Right renal cortex interstitium (tissue), 3 donors: ENCODE measurements around the gene NOCT. TPM values are rescaled to one million over a fixed set of nuclear protein-coding genes. Genes with fewer than 3 reads are reported as not detected.
"Not testable (repeated sequence)": the region's sequence is repeated elsewhere in the genome, so short reads cannot be mapped to it uniquely, and the experiment has no call there.

Source experiments
- DNase-seq, 3 donors: peaks; one replicate each; pipeline ENCODE4 v3.0.0-alpha.2; 2013; ENCODE audit warnings: low read depth in 3 of 3, low spot score in 2 of 3
- polyA plus RNA-seq, 3 donors: library from polyadenylated mRNA; unstranded; fragments of 120-200 nt; gene quantifications; one replicate each; pipeline ENCODE4 v1.2.1, GENCODE V29; 2013; ENCODE audit not compliant: insufficient read length in 3 of 3

The NOCT gene, protein sequence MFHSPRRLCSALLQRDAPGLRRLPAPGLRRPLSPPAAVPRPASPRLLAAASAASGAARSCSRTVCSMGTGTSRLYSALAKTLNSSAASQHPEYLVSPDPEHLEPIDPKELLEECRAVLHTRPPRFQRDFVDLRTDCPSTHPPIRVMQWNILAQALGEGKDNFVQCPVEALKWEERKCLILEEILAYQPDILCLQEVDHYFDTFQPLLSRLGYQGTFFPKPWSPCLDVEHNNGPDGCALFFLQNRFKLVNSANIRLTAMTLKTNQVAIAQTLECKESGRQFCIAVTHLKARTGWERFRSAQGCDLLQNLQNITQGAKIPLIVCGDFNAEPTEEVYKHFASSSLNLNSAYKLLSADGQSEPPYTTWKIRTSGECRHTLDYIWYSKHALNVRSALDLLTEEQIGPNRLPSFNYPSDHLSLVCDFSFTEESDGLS
- polyA plus RNA-seq = 1 to 10 TPM; 6.2 to 8.5 (median 6.6) TPM

DNA sequence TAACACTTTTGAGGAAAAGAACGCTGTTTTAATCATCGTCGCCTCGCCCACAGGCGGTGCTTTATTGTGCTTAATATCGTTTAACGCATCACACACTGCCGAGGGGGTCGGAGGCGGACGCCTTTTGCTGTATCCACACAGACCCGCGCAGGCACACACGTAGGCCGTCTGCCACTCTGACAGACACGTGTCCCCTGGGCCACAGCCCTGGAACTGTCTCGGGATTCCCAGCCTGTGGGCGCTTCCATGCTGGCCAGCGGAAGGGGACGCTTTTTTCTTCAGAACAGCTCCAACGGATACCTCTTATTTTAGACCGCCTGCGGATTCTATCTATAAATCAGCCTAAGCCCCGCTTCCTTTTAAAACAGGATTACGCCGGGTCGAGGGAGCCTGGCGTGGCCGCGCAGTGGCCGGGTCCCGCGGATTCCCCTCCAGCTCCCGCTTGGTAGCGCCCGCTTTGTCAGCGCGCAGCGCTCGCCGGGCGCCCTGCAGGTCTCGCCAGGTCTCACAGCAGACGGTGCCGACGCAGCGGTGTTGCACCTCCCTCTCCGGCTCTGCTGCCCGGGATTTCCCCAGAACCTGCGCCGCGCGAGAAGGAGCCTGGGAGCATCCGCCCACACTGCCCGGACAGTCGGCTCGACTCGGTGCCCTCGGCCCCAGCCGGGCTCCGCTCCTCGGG is at the start of gene NOCT:
TSS of gene NOCT (plus strand) at position 513 of the 679 bp plus-strand sequence. CDS start 201 bp downstream, outside the sequence.
- DNase-seq = peak; percentile 72 to 77 (median 76)

DNA sequence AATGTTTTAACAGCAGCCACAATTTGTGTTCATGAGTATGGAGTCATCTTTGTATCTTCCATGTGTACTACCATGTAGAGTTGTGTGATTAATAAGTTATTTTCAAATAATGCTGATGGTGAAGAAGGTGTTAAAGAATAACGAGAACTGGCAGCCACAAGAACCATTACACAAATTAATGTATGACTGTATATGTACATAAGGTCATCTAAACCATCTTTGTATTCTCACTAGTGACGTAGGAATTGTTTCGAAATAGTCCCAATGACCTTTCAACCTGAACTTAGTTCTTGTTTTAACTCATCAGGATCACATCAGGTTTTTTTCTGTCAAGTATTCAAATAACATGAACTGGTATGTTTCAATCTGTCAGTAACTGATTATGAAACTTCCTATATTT is 48.3 kb upstream of the NOCT start:
- no peak for DNase-seq

DNA sequence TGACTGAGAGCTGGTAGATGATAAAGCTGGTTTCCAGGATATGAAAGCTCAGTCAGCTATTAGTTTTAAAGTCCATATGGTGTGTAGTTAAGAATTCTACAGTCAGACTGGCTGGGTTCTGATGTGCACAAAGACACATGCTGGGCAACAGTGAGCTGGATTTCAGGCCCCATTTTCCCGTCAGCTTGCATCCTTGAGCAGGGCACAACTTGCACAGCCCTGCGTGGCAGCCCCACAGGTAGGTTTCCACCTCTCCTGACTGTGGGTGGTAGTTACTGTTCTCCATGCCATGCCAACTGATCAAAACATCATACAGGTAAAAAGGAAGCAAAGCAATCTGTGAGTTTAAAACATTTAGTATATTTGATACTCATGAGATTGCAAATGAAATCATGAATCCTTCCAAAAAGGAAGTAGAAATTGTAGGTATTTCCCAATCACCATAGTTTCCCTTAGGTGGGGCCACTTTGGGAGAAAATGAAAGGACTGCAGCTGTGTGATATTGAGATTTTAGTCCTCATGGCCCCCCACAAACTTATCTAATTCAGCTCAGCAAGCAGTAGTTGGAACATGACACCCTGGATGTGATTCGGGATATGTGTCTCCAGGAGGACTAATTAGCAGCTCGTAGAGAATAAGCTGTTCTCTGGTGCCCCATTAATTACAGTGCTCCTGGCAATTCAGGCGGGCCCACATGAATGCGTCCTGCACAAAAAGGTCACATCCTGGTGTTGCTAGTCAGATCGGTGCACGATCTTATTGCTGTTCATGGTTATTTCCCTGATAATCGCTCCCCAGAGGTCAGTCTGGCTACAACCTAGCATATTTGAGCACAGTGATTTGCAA is 42.4 kb upstream of the NOCT start:
- no peak for DNase-seq

DNA sequence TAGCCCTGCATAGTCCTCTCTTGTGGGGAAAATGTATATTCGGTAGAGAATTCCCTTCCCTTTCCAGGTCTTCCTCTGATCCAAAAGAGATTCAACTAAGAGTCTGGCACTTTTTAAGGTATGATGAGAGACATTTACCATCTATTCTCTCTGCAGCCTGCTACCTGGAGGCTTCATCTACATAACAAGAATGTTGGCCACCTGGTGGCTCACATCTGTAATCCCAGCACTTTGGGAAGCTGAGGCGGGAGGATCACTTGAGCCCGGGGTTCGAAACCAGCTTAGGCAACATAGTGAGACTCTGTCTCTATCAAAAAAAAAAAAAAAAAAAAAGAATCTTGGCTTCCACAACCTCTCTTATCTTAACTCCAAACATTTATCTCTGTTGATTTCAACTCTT is 40.4 kb upstream of the NOCT start:
- DNase-seq = no peak

DNA sequence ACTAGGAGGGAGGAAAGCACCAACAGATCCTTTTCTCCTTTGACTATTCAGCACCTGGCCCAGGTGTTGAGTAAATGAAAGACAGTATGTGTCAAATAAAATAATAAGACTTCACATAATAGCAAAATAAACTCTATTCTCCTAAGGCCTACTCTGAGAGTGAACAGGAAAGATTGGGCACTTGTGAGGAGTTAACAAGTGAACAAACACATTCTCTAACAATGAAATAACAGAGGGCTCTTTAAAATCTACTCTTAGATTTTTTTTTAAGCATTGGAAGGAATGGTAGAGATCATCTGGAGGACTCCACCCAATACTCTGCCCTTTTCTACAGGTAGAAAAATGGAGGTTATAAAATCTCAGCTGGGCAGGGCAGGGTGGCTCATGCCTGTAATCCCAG is 39.1 kb upstream of the NOCT start:
- DNase-seq = no peak

DNA sequence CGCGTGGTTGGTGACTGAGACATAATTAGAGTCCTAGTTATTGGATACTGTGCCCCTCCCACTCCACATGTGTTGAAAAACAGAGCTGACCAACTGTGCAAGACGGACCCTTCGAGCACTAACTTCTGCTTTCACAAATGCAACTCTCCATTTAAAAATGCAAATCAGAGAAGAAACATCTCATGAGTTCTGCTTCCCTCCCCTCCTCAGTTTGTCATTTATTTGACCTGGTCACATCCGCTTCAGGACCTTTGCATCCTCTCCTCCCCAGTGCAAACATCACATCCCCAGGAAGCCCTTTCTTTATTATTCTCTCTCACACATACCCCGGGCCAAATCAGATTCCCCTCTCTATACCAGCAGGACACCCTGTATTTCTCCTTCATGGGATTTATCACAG is 38.1 kb upstream of the NOCT start:
- DNase-seq = no peak

DNA sequence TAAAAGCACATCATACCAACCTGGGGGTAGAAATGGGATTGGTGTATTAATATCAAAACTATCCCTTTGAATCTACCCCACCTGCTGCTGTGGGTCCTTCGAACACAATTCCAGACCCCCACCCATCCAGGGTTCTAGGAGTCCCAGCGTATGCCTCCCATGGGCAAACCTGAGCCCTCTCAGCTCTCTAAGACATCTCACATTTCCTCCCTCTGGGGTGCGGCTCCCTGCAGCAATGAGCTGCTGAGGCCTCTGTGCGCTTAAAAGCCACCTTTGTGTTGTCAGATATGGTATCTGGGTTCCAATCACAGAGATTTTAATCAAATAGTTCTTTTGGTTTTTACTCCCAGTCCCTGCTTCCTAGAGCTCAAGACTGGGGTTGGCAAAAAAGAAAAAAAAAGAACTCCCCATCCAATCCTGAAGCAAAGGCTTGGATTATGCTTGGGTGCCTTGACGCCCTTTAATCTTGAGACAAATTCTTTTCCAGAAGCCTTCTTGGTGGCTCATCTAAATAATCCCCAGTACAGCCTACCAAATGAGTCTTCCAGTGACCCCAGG is 37.5 kb upstream of the NOCT start:
- no peak for DNase-seq

DNA sequence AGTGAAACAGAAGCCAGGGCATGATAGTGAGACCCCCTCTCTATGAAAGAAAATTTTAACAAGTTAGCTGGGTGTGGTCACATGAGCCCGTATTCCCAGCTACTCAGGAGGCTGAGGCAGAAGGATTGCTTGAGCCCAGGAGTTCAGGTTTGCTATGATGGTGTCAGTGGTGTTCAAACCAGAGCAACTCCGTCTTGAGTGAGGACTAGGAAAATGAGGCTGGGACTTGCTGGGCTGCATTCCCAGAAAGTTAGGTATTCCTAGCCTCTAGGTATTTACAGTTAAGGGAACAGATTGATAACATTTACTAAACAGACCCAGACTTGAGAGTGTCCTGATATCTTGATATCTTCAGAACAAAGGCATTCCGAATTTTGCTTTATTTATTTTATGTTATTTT is 37.0 kb upstream of the NOCT start:
- no peak for DNase-seq

DNA sequence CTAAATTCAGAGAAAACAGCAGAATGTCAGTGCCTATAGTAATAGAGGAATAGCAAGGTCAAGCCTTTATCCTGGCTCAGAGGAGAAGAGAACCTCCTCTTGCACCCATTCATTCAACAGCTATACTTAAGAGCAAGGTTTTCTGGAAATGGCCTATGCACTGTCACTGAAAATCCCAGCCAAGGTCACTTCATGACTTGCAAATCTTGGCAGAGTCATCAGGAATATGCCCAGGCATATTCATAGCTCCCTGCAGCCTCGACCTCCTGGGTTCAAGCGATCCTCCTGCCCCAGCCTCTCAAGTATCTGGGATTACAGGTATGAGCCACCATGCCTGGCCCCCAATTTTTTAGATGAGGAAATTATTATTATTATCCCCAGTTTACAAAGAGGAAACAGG is 35.8 kb upstream of the NOCT start:
- DNase-seq = no peak

DNA sequence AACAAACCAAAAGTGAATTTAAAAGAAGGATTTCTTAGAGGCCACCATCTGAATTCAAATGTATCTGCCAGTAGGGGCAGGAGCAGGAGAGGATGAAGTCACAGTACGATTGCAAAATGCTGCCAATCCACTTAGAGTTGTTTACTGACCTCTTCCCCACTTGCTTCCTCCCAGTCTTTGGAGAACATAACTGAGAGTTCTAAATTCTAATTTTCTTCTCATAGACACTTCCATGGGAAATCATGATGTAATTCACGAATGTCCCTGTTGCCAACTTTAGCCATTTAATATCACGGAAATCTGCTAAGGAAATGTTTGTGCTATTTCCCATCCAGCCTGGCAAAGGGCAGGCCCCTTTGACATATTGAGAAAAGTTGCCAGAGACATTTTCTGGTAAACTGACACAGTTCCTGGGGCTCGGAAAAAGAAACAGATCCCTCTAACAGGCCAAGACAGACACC is 33.6 kb upstream of the NOCT start:
- DNase-seq = no peak

DNA sequence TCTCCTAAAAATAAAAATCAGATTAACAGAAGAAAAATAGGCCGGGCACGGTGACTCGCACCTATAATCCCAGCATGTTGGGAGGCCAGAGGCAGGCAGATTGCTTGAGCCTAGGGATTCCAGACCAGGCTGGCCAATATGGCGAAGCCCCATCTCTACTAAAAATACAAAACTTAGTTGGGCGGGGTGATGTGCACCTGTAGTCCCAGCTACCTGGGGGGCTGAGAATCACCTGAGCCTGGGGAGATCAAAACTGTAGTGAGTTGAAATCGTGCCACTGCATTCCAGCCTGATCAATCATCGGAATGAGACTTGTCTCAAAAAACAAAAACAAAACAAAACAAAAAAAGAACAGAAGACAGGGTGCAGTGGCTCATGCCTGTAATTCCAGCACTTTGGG is 32.8 kb upstream of the NOCT start:
- DNase-seq = no peak

DNA sequence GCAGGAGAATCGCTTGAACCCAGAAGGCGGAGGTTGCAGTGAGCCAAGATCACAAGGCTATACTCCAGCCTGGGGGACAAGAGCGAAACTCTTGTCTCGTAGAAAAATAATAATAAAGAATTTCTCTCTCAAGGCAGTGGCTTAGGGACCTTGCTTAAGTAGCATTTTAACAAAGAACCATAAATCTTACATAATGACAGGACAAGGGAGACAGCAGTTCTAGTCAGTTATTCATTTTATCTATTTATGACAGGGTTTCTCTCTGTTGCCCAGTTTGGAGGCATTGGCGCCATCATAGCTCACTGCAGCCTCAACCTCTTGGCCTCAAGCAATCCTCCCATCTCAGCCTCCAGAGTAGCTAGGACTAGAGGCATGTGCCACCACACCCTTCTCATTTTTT is 31.9 kb upstream of the NOCT start:
- DNase-seq = no peak

DNA sequence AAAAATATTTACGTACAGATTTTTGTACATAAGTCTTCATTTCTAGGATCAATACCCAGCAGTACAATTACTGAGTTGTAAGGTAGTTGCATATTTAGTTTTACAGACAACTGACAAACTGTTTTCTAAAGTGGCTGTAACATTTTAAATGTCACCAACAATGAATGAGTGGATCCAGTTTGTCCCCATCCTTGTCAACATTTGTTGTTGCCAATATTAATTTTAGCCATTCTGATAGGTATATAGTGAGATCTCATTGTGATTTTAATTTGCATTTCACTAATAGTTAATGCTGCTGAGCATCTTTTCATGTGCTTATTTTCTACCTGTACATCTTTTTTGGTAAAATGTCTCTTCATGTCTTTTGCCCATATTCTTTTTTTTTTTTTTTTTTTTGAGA is 30.9 kb upstream of the NOCT start:
- DNase-seq = no peak

DNA sequence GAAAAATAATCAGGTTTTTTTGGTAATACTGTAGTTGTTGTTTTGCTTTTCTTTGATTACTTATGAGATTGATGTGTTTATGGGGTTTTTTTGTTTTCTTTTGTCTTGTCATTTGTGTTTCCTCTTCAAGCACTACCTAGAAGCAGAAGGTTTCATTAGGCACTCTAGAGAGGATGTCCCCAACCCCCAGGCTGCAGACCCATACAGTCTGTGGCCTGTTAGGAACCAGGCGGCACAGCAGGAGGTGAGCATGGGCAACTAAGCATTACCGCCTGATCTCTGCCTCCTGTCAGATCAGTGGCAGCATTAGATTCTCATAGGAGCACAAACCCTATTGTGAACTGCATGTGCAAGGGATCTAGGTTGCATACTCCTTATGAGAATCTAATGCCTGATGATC is 22.9 kb upstream of the NOCT start:
- no peak for DNase-seq

DNA sequence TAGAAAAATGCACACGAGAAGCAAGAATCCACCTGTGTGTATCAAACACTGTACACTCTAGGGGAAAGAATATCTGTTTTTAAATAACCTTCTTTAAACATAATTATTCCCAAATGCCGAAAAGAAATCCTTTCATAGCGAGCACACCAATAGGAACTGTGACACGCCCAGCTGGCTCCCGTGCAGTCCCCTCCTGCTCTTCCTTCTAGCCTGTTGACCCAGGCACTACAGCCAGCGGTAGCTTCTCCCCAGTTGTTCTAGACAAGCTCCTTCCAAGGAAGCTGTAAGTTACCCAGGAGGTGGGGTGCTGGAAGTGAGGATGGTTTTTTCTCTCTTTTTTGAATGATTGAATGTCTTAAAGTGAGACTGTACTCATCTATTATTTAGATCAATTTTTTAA is 19.5 kb upstream of the NOCT start:
- no peak for DNase-seq

DNA sequence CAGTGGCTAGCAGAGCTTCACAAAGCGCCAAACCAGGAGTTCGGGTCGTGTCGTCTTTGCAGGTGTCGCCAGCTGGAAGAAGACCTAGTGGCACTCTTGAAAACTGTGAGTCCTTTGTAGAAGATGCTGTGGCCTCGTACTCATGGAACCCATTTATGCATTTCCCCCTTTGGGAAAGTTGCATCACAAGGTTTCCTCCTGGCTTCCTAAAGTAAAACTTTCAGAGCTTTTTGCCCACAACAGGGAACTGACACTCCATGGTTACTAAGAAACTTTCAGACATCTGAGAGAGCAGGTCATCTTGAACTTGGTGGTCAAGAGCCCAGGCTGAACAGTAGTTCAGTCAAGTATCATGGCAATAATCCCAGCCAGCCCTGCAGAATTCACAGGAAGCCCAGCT is 15.9 kb upstream of the NOCT start:
- DNase-seq = no peak

DNA sequence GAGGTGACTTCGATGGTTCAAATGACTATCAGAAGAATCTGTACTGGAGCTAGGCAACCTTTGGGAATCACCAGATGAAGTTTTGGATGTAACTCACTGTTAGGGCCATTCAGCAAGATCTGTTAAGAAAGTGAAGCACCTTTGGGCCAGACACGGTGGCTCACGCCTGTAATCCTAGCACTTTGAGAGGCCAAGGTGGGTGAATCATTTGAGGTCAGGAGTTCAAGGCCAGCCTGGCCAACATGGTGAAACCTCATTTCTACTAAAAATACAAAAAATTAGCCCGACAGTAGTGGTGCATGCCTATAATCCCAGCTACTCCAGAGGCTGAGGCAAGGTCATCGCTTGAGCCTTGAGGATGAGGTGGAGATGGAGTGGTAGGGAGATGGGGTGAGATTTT is 15.4 kb upstream of the NOCT start:
- DNase-seq = not testable (repeated sequence)

DNA sequence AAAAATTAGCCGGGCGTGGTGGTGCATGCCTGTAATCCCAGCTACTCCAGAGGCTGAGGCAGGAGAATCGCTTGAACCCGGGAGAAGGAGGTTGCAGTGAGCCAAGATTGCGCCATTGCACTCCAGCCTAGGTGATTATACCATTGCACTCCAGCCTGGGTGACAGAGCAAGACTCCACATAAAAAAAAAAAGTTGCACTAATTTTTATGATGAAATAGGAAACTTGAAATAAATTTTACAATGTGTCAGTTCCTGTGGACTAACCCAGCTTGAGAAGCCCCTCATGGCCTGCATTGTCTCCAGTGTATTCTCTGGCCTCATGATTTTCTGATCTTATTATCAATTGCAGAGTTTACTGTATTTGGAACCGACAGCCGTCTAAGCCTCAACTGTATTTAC is 14.2 kb upstream of the NOCT start:
- not testable (repeated sequence) for DNase-seq

DNA sequence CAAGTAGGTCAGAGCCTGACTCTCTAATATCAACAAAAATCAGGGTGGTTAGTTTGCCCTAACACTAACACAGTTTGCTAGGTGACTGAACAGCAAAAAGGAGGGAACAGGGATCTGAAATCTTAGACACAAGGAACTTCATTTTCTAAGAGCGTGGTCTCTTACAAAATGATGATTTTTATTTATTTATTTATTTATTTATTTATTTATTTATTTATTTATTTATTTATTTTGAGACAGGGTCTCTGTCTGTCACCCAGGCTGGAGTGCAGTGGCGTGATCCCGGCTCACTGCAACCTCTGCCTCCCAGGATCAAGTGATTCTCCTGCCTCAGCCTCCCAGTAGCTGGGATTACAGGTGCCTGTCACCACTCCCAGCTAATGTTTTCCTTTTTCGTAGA is 11.9 kb upstream of the NOCT start:
- DNase-seq = not testable (repeated sequence)

DNA sequence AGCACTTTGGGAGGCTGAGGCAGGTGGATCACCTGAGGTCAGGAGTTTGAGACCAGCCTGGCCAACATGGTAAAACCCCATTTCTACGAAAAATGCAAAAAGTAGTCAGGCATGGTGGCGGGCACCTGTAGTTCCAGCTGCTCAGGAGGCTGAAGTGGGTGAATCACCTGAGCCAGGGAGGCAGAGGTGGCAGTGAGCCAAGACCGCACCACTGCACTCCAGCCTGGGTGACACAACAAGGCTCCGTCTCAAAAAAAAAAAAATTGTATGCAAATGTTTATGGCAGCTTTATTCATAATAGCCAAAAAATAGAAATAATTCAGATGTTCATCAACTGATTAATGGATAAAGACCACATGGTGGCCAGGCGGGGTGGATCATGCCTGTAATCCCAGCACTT is 9.8 kb upstream of the NOCT start:
- no peak for DNase-seq

DNA sequence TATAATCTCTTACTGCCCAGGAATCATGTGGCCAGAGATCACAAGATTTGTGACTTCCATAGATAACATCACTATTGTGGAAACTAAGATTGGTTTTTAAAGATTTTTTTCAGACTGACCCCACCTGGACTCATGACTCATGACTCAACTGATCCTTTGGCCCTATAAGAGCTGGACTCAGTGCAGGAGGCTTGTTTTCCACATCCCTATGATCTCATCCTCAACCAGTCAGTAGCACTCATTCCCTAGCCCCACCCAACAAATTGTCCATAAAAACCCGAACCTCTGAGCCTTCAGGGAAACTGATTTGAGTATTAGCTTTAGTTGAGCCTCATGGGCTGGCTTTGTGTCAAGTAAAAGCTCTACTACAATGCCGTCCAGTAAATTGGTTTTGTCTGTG is 7.9 kb upstream of the NOCT start:
- no peak for DNase-seq
